Body of pancreas (tissue), 4 donors: ENCODE data around the gene DRD4.

Experiments
- CTCF ChIP-seq, 7 experiments: fragments of 450-650 bp in 4 of 7; fragments of 200-600 bp in 3 of 7; sonication (generic) in 3 of 7; IDR thresholded peaks; one replicate each; pipeline ENCODE4 v1.5.1; 2016 to 2019; ENCODE audit warnings: antibody characterized with exemption in 7 of 7
- POLR2A ChIP-seq, 3 donors: fragments of 450-650 bp; IDR thresholded peaks; one replicate each; pipeline ENCODE4 v1.6.1; 2016; ENCODE audit warnings: antibody characterized with exemption in 3 of 3, mild to moderate bottlenecking in 2 of 3

DNA sequence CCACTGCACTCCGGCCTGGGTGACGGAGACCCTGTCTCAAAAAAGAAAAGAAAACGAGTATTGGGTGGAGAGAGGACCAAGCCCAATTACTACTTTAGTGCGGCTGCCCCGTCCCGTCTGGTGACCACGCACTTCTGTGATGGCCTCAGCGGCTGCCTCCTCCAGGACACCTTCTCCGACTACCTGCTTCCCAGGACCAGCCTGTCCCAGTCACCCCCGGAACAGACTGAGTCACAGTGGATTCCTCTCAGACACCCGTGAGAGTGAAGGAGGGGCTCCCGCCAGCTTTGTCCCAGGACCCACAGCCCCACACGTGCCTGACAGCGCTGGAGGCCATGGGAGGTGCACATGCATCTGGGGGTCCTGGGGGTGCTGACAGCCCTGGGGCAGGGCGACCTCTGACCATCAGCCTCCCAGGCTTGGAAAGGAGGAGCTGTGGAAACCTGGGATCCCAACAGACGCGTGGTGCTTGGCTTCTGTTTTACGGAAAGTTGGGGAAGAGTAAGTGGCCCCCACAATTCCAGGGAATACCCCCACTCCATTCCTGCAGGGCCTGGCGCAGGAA, 4.8 kb downstream of the DRD4 start:
- TF ChIP-seq CTCF (IDR thresholded peaks at IDR 0.05) (no peak), POLR2A (IDR thresholded peaks at IDR 0.05) (no peak)
